Peyer's patch (tissue), 4 donors: Measurements from ENCODE around the gene PIP5K1B. TPM values are rescaled to one million over a fixed set of nuclear protein-coding genes. Genes with fewer than 3 reads are reported as not detected.

ENCODE experiments used
- DNase-seq, 3 donors: peaks; one replicate each; pipeline ENCODE4 v3.0.0-alpha.2; 2017 to 2019
- H3K27ac ChIP-seq, 4 donors: fragments of 200-600 bp; sonication (generic); one replicate each; pipeline ENCODE4 v1.5.1; 2016 to 2019
- H3K27me3 ChIP-seq, 2 donors: fragments of 200-600 bp; sonication (generic); one replicate each; pipeline ENCODE4 v1.5.1; 2019
- H3K36me3 ChIP-seq, 3 donors: fragments of 200-600 bp; sonication (generic); one replicate each; pipeline ENCODE4 v1.5.1; 2016 to 2019
- H3K4me1 ChIP-seq, 4 donors: fragments of 200-600 bp; sonication (generic); one replicate each; pipeline ENCODE4 v1.5.1; 2016 to 2019
- H3K4me3 ChIP-seq, 4 donors: fragments of 200-600 bp; sonication (generic); 1 replicate in 3 of 4; 2 replicates in 1 of 4; pipeline ENCODE4 v1.5.1; 2016 to 2019; ENCODE audit warnings: mild to moderate bottlenecking in 1 of 4
- H3K9me3 ChIP-seq, 4 donors: fragments of 200-600 bp; sonication (generic); one replicate each; pipeline ENCODE4 v1.5.1; 2016 to 2019; ENCODE audit warnings: mild to moderate bottlenecking in 1 of 4
- CTCF ChIP-seq, 6 experiments: fragments of 450-650 bp in 4 of 6; fragments of 200-600 bp in 2 of 6; sonication (generic) in 1 of 6; IDR thresholded peaks; one replicate each; pipeline ENCODE4 v1.5.1; 2017 to 2019; ENCODE audit warnings: antibody characterized with exemption in 6 of 6, mild to moderate bottlenecking in 3 of 6, moderate library complexity in 1 of 6
- POLR2A ChIP-seq, 2 donors: fragments of 450-650 bp; IDR thresholded peaks; one replicate each; pipeline ENCODE4 v1.5.1; 2017; ENCODE audit warnings: antibody characterized with exemption in 2 of 2, mild to moderate bottlenecking in 2 of 2, moderate library complexity in 2 of 2
- total RNA-seq, 4 donors: library from RNA; depleted of rRNA; stranded (reverse); fragments of >200 nt; gene quantifications; one replicate each; pipeline ENCODE4 v1.1.0, GENCODE V29; 2016

Gene PIP5K1B
- total RNA-seq, 4 donors from 2014 or later: 15.7 to 60.1 (median 54.4) TPM

- Histone ChIP-seq H3K36me3 (no peaks in the 10 kb centered on the region), H3K4me3 (no peak overlapping the region), H3K27ac (no peak overlapping the region), H3K4me1 (no peaks in the 10 kb centered on the region), H3K27me3 (no peaks in the 10 kb centered on the region), H3K9me3 (no peaks in the 10 kb centered on the region)
- TF ChIP-seq POLR2A (IDR thresholded peaks at IDR 0.05): no peak
- TF ChIP-seq CTCF (IDR thresholded peaks at IDR 0.05): no peak
- DNase-seq: no peak
Observed at GRCh38 chr9:69004836-69005235, 299.8 kb downstream of the PIP5K1B start.

GRCh38 chr9:69009708-69010107 is 304.7 kb downstream of the PIP5K1B start:
- no peaks in the 10 kb centered on the region for H3K27me3 ChIP-seq
- no peak overlapping the region for H3K4me3 ChIP-seq
- H3K36me3 ChIP-seq: no peaks in the 10 kb centered on the region
- no peak for DNase-seq
- H3K27ac ChIP-seq: no peak overlapping the region
- H3K4me1 ChIP-seq: no peaks in the 10 kb centered on the region
- H3K9me3 ChIP-seq: no peaks in the 10 kb centered on the region
- TF ChIP-seq POLR2A (IDR thresholded peaks at IDR 0.05) (no peak), CTCF (IDR thresholded peaks at IDR 0.05) (no peak)

GRCh38 chr9:69012696-69013381 is 307.8 kb downstream of the PIP5K1B start:
- no peak for DNase-seq
- Histone ChIP-seq H3K4me3 (no peak overlapping the region), H3K27ac (no peak overlapping the region), H3K4me1 (no peaks in the 10 kb centered on the region), H3K36me3 (no peaks in the 10 kb centered on the region), H3K27me3 (no peaks in the 10 kb centered on the region), H3K9me3 (no peaks in the 10 kb centered on the region)
- TF ChIP-seq CTCF (IDR thresholded peaks at IDR 0.05) (no peak), POLR2A (IDR thresholded peaks at IDR 0.05) (no peak)

GRCh38 chr9:69013382-69013727 is 308.3 kb downstream of the PIP5K1B start:
- H3K4me3 ChIP-seq: no peak overlapping the region
- no peaks in the 10 kb centered on the region for H3K27me3 ChIP-seq
- H3K27ac ChIP-seq: no peak overlapping the region
- H3K36me3 ChIP-seq: no peaks in the 10 kb centered on the region
- TF ChIP-seq CTCF (IDR thresholded peaks at IDR 0.05): no peak
- no peak for TF ChIP-seq POLR2A (IDR thresholded peaks at IDR 0.05)
- no peaks in the 10 kb centered on the region for H3K4me1 ChIP-seq
- DNase-seq: no peak
- no peaks in the 10 kb centered on the region for H3K9me3 ChIP-seq

- no peak for TF ChIP-seq CTCF (IDR thresholded peaks at IDR 0.05)
- TF ChIP-seq POLR2A (IDR thresholded peaks at IDR 0.05): no peak
- no peaks in the 10 kb centered on the region for H3K4me1 ChIP-seq
Observed at GRCh38 chr9:69014013-69014412, 309.0 kb downstream of the PIP5K1B start, which contains the start of gene PRKACG. TSS of gene PRKACG (minus strand) at chr9:69014113. CDS start at chr9:69014092, 21 bp downstream.

More at GRCh38 chr9:69014013-69014412, 309.0 kb downstream of the PIP5K1B start, which contains the start of gene PRKACG:
- Histone ChIP-seq H3K9me3 (no peaks in the 10 kb centered on the region), H3K36me3 (no peaks in the 10 kb centered on the region), H3K27me3 (no peaks in the 10 kb centered on the region), H3K4me3 (no peak within 1 kb of the TSS), H3K27ac (no peak within 1 kb of the TSS)
- DNase-seq: no peak
